ENCODE measurements around the gene NEURL3.
A peak's percentile ranks its signal among the peaks of the same experiment; 100 is the strongest.
"Not testable (repeated sequence)": the region's sequence is repeated elsewhere in the genome, so short reads cannot be mapped to it uniquely, and the experiment has no call there.

NEURL3 gene

DNA sequence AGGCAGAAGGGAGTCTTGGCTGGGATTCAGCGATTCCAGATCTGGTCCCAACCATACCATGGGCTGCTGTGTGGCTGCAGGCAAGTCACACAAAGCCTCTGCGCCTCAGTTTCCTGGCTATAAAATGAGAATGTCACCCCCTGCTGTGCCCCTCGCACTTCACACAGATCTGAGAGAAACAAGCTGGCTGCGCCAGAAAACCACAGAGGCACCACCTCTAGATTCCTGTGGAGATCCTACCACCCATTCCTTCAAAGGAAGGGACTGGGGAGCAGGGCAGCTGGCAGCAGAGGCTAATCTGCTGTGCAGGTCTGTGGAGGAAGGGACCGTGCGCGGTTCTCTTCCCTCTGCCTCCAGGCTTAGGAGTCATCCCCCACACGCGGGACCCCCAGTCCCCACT is 19.8 kb downstream of the NEURL3 start:
- no peak for DNase-seq (ENCODE audit: low spot score)

DNA sequence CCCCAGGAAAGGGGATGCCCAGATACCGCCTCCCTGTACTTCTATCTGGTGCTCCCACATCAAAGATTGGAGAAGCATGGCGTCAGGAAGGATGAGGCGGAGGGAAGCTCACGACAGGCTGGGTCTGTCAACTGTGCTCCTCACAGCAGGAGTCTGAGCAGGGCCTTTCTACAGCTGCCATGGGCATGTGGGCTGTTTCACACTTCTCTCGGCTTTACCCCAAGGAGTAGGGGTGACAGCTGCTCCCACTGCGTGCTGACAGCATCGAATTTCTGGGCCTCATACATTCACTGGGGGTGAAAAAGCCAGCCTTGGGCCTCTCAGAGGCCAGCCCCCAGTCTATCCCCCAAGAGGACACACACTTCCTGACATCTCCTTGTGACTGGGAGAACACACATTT is 21.1 kb downstream of the NEURL3 start:
- DNase-seq (ENCODE audit: low spot score) = no peak

DNA sequence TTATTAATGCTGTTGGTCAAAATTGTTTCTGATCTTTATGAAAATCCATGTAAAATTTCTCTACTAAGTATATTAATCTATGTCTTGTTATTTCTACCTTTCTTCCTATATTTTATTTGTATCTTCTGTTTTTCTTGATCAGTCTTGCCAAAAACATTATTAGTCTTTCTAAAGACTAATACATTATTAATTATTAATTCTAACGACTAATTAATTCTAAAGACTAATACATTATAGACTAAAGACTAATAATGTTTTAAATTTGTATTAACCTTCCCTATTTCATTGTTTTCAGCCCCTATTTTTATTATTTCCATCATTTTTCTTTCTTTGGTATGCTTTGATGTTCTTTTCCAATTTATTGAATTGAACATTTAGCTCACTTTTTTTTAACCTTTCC is 27.7 kb downstream of the NEURL3 start:
- no peak for DNase-seq (ENCODE audit: low spot score)

DNA sequence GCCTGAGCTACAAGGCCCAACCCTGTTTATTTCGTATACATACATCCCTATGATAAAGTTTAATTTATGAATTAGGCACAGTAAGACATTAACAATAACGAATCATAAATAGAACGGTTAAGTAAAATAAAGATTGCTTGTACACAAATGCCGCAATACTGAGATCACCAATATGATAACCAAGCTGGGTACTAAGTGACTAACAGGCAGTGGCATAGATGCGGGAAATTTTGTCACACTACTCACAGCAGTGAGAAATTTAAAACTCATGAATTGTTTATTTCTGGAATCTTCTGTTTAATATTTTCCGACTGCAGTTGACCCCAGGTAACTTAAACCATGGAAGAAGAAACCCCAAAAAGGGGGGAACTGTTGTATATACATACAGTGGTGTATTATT is 33.4 kb downstream of the NEURL3 start:
- no peak for DNase-seq (ENCODE audit: low spot score)

DNA sequence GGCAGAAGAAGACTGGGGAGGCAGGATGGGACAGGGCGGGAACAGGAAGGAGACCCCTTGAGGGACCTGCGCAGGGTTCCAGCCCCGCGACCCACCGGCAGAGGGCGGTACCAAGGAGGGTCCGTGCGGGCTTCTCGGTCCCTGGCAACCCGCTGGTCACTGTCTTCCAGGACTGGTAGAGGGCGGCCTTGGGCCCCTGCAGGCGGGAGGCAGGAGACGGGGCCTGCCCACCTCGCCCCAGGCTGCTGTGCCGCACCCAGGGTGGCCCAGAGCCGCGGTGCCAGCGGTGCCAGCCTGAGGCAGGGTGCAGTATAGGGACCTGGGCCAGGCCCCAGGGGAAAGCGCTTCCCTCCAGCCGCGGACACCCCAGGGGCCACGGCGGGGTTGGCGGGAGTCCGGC is 34.5 kb downstream of the NEURL3 start:
- peak; percentile 63 for DNase-seq (ENCODE audit: low spot score)

DNA sequence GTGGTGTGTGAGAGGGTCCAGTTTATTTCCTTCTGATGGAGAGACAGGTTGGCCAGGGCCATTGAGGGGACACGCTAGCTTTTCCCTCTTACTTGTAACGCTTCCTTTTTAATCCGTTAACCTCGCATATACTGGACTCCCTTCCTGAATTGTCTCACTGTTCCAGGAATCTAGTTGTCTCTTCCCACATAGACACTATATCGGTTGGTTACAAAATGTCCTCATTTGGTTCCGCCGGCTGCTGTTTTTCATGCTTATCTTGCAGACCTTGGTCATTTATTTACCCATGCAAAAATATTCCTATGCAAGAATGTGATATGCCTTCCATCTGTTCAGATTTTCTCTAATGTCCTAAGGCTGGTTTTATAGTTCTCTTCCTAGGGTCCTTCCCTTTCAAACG is 35.0 kb downstream of the NEURL3 start:
- DNase-seq (ENCODE audit: low spot score) = no peak

DNA sequence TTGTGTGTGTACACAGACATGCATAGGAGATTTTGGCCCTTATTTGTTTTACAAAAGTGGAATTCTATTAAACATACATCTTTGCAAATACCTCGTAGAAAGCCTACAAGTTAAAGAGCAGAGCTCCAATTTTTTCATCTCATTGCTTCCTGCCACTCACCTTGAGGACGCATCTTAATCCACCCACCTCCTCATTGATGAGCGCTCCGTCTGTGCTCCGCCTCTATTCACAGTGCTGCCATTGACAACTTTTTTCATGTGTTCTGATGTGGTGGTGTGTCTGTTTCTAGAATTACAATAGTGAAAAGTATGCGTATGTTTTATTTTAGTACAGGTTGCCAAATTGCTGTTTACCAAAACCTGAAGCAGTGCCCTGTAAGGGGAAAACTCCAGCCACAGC is 36.3 kb downstream of the NEURL3 start:
- DNase-seq (ENCODE audit: low spot score) = no peak

DNA sequence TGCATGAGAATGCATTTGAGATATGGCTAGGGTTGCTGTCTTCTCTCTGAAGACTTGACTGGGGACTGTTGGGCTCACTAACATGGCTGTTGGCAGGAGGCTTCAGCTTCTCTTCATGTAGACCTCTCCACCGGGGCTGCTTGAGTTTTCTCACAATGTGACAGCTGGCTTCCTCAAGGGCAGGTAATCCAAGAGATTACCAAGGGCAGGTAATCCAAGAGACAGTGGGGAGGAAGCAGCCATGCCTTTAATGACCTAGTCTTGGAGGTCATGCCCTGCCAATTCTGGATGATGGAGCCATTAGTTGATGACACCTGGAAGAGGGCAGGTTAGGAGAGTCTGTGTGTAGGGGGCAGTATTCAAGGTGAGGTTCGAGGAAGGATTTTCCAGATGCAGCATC is 40.5 kb downstream of the NEURL3 start:
- DNase-seq (ENCODE audit: low spot score) = no peak

DNA sequence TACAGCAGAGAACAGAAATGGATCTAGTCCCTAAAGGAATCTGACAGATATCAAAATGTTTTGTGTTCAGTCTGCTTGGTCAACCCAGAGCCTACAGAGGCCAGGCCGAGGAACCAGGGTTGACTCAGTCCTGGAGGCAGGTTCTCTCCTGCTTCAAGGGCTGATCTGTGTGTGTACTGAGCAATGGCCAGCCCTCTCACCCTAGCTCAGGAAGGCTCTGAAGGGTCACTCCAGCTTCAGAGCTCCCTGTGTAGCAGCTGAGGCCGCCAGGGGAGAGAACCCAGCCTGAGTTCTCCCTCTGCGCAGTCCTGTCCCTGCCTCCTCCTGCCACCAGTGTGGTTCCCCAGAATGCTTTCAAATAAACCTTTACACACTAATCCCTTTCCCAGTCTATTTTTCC is 41.1 kb downstream of the NEURL3 start:
- DNase-seq (ENCODE audit: low spot score) = no peak

DNA sequence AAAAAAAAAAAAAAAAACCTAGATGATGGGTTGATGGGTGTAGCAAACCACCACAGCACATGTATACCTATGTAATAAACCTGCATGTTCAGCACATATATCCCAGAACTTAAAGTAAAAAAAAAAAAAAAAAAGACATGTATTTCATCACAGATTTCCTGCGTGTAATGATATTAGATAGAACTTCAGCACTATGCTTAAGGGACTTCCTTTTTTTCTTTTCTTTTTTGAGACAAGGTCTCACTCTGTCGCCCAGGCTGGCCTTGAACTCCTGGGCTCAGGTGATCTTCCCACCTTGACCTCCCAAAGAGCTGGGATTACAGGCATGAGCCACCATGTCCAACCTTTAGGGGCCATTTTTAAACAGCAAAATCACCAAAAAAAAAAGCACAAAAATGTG is 42.0 kb downstream of the NEURL3 start:
- no peak for DNase-seq (ENCODE audit: low spot score)

DNA sequence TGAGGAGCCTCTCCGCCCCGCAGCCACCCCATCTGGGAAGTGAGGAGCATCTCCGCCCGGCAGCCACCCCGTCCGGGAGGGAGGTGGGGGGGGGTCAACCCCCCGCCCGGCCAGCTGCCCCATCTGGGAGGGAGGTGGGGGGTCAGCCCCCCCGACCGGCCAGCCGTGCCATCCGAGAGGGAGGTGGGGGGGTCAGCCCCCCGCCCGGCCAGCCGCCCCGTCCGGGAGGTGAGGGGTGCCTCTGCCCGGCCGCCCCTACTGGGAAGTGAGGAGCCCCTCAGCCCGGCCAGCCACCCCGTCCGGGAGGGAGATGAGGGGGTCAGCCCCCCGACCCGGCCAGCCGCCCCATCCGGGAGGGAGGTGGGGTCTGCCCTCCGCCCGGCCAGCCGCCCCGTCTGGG is 43.5 kb downstream of the NEURL3 start:
- DNase-seq (ENCODE audit: low spot score) = not testable (repeated sequence)

DNA sequence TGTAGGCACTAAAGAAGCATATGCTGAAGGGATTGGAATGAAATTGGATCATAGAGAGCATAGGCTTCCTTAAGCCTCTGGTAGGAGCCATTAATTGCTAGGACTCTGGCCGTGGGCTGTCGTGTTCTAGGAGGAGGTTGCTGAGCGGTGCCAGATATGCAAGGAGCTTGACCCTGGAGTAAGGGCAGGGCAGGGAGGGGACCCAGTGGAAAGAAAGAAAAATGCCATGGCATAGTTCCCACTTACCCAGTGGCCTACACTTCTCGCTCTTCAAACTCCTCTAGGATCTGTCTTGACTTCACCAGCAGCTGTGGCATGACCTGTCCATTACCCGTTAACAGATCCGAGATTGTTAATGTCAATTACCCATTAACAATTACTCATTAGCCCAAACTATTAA is 53.1 kb downstream of the NEURL3 start:
- peak; percentile 29 for DNase-seq (ENCODE audit: low spot score)

DNA sequence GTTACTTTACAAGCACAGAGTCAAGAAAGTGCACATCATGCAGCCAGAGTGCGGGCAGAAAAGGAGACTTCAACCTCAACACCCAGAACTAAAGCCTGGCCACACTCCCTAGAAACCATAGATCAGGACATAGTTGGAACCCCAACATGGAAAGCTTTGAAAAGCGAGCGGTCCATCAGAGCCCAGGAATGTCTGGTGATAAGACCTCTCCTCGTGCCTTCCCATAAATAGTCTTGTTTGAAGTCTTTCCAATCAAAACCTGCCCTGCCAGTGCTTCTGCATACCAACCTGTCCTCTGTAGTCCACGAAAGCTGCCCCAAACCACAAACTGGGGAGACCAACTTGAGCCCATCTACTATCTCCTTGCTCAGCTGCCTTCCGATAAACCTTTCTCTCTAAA is 55.5 kb downstream of the NEURL3 start:
- no peak for DNase-seq (ENCODE audit: low spot score)

DNA sequence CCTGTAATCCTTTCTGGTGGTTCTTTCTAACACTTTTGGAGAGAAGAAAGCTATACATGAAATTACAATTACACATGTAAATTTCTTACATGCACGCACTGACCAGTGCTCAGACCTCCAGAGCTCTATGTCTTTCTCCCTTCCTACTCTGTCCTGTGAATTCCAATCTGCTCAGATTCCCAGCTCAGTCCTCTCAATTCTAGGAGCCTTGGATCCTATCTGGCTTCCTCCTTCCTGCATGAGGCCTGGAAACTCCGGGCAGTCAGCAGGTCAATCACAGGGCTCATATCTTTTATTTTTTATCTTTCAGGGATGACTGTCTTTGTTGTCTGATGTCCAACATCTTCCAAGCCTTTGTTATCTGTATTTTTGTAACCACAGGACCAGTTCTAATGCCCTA is 56.0 kb downstream of the NEURL3 start:
- no peak for DNase-seq (ENCODE audit: low spot score)

DNA sequence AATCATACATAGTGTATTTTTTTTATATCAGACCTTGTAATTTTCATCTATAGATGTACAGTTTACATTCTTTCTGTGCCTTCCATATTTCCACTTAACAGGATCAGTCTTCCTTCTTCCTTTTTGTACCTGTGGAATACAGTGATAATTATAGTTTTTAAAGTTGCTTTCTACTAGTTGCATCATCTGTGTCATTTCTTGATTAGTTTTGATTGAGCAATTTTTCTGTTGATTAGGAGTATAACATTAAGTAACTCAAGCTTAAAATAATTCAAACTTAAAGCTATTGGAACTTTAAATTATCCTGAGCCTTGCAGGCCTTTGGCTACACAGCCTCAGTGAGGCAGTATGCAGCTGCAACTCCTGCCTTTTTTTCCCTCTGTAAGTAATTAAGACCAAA is 57.4 kb downstream of the NEURL3 start:
- no peak for DNase-seq (ENCODE audit: low spot score)

All from kidney tubule cell (primary cell).